Measurements from ENCODE around the gene ICAM4. TPM values are rescaled to one million over a fixed set of nuclear protein-coding genes. Genes with fewer than 3 reads are reported as not detected.

Gene ICAM4
- total and polyA plus RNA-seq, 2 donors (not counting 3 experiments of a cell fraction or from before 2014, with no cell fraction given), result 0.44 to 0.49 TPM

DNA sequence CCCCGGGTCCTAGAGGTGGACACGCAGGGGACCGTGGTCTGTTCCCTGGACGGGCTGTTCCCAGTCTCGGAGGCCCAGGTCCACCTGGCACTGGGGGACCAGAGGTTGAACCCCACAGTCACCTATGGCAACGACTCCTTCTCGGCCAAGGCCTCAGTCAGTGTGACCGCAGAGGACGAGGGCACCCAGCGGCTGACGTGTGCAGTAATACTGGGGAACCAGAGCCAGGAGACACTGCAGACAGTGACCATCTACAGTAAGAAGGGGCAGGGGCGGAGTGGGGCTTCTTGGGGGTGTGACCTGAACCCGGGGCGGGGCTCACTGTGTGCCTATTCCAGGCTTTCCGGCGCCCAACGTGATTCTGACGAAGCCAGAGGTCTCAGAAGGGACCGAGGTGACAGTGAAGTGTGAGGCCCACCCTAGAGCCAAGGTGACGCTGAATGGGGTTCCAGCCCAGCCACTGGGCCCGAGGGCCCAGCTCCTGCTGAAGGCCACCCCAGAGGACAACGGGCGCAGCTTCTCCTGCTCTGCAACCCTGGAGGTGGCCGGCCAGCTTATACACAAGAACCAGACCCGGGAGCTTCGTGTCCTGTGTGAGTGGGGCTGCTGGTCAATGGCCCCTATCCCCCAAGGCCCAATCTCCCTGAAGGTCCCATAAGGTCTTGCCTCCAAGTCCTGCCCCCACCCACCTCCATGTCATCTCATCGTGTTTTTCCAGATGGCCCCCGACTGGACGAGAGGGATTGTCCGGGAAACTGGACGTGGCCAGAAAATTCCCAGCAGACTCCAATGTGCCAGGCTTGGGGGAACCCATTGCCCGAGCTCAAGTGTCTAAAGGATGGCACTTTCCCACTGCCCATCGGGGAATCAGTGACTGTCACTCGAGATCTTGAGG lies 2.4 kb upstream of the ICAM4 start:
- TF ChIP-seq GATA2 (IDR thresholded peaks at IDR 0.05; ENCODE audit: insufficient read depth, insufficient read length, low read depth, low read length), result no peak
- TF ChIP-seq JUN (IDR thresholded peaks at IDR 0.05; ENCODE audit: borderline replicate concordance, insufficient read depth, insufficient read length, low read depth), result no peak
- TF ChIP-seq POLR2A (IDR thresholded peaks at IDR 0.05; ENCODE audit: low read depth, low read length), result no peak
- no peak for TF ChIP-seq POLR2AphosphoS5 (IDR thresholded peaks at IDR 0.05; ENCODE audit: insufficient read depth, low read depth, low read length)
- TF ChIP-seq EZH2 (IDR thresholded peaks at IDR 0.05; ENCODE audit: borderline replicate concordance, low read depth, low read length, severe bottlenecking), result no peak
- TF ChIP-seq FOS (IDR thresholded peaks at IDR 0.05; ENCODE audit: borderline replicate concordance, insufficient read depth, low read length), result no peak
- TF ChIP-seq, protein P1, sequence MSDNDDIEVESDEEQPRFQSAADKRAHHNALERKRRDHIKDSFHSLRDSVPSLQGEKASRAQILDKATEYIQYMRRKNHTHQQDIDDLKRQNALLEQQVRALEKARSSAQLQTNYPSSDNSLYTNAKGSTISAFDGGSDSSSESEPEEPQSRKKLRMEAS (IDR thresholded peaks at IDR 0.05; ENCODE audit: insufficient read depth, insufficient read length), result no peak
- TF ChIP-seq, protein P2, sequence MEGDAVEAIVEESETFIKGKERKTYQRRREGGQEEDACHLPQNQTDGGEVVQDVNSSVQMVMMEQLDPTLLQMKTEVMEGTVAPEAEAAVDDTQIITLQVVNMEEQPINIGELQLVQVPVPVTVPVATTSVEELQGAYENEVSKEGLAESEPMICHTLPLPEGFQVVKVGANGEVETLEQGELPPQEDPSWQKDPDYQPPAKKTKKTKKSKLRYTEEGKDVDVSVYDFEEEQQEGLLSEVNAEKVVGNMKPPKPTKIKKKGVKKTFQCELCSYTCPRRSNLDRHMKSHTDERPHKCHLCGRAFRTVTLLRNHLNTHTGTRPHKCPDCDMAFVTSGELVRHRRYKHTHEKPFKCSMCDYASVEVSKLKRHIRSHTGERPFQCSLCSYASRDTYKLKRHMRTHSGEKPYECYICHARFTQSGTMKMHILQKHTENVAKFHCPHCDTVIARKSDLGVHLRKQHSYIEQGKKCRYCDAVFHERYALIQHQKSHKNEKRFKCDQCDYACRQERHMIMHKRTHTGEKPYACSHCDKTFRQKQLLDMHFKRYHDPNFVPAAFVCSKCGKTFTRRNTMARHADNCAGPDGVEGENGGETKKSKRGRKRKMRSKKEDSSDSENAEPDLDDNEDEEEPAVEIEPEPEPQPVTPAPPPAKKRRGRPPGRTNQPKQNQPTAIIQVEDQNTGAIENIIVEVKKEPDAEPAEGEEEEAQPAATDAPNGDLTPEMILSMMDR (IDR thresholded peaks at IDR 0.05; ENCODE audit: extremely low read depth in 1 of 2, insufficient read depth in 1 of 2, low read depth in 1 of 2, low read length in 2 of 2), result no peak
- no peak for TF ChIP-seq MYC (IDR thresholded peaks at IDR 0.05; ENCODE audit: low read depth, low read length)
- Histone ChIP-seq H3K27me3 (ENCODE audit: control insufficient read depth in 2 of 2, insufficient read depth in 2 of 2, low read length in 2 of 2) (peaks cover 0 to 4% of the 10 kb centered on the region in 2 experiments), H3K27ac (ENCODE audit: insufficient read depth, low read depth, low read length) (no peak overlapping the region), H3K4me1 (ENCODE audit: control insufficient read depth, extremely low read depth, insufficient read depth, low read length) (peaks cover 12% of the 10 kb centered on the region), H3K4me3 (replicated peaks in 1 of 3; ENCODE audit: insufficient read depth in 1 of 3, low read depth in 1 of 3, low read length in 3 of 3) (no peak overlapping the region), H3K9ac (replicated peaks; ENCODE audit: extremely low read depth, insufficient read depth, low read length) (no peak overlapping the region), H3K36me3 (ENCODE audit: control insufficient read depth in 2 of 2, extremely low read depth in 1 of 2, insufficient read depth in 2 of 2, low read length in 2 of 2) (peaks cover 0 to 4% of the 10 kb centered on the region in 2 experiments), H3K4me2 (ENCODE audit: insufficient read depth, low read length) (no peak overlapping the region), H3K9me1 (replicated peaks; ENCODE audit: control insufficient read depth, extremely low read depth, insufficient read depth, low read length) (no peaks in the 10 kb centered on the region), H2AFZ (ENCODE audit: low read depth, low read length) (no peak overlapping the region), H3K9me3 (replicated peaks; ENCODE audit: control insufficient read depth, insufficient read depth, low read length) (no peaks in the 10 kb centered on the region), H4K20me1 (replicated peaks; ENCODE audit: control insufficient read depth, extremely low read depth, insufficient read depth, low read length) (no peaks in the 10 kb centered on the region), H3K79me2 (ENCODE audit: control insufficient read depth, insufficient read depth, low read length) (no peaks in the 10 kb centered on the region)
- FAIRE-seq (no peak), DNase-seq (ENCODE audit: low read depth, low spot score) (no peak)
- ChIA-PET POLR2A (no interaction called here), CTCF (interaction anchor here (1.5 to 4.1 kb wide), 3 partner anchors 13 to 105 kb away, joined by 4 to 14 read pairs (median 8); partner anchors contain the start of gene ICAM1)
- no TSS peak for BruUV-seq (replicated peaks)
- dilution Hi-C loops (cut with MboI; ENCODE audit: extremely low pct_ligation_motif_present, low sequenced_read_pairs) (no loop called here), intact Hi-C loops (cut with micrococcal nuclease) (no loop called here)
